Parathyroid adenoma (tissue), 2 donors: Measurements from ENCODE around the gene ABHD12.
A peak's percentile ranks its signal among the peaks of the same experiment; 100 is the strongest.
"Not testable (repeated sequence)": the region's sequence is repeated elsewhere in the genome, so short reads cannot be mapped to it uniquely, and the experiment has no call there.

Experiments used
- H2AFZ ChIP-seq: fragments of 300-600 bp; sonication (generic); one replicate; pipeline ENCODE4 v1.7.0; 2017; ENCODE audit warnings: antibody characterized with exemption, mild to moderate bottlenecking
- H3K27ac ChIP-seq: fragments of 300-600 bp; sonication (generic); one replicate; pipeline ENCODE4 v1.7.0; 2017
- H3K27me3 ChIP-seq: fragments of 300-600 bp; sonication (generic); one replicate; pipeline ENCODE4 v1.7.0; 2017; ENCODE audit warnings: low read length; ENCODE audit not compliant: control insufficient read depth, insufficient read depth
- H3K36me3 ChIP-seq: fragments of 300-600 bp; sonication (generic); one replicate; pipeline ENCODE4 v1.7.0; 2017; ENCODE audit warnings: low read length; ENCODE audit not compliant: control insufficient read depth, insufficient read depth
- H3K4me1 ChIP-seq: fragments of 300-600 bp; sonication (generic); one replicate; pipeline ENCODE4 v1.7.0; 2017; ENCODE audit warnings: control low read depth
- H3K4me2 ChIP-seq: fragments of 300-600 bp; sonication (generic); one replicate; pipeline ENCODE4 v1.7.0; 2017; ENCODE audit warnings: low read length
- H3K4me3 ChIP-seq: fragments of 300-600 bp; sonication (generic); one replicate; pipeline ENCODE4 v1.7.0; 2017; ENCODE audit warnings: low read depth, low read length
- H3K79me2 ChIP-seq: fragments of 300-600 bp; sonication (generic); one replicate; pipeline ENCODE4 v1.7.0; 2017; ENCODE audit warnings: control low read depth
- H3K9ac ChIP-seq: fragments of 300-600 bp; sonication (generic); one replicate; pipeline ENCODE4 v1.7.0; 2017; ENCODE audit warnings: mild to moderate bottlenecking
- H3K9me3 ChIP-seq: fragments of 300-600 bp; sonication (generic); one replicate; pipeline ENCODE4 v1.7.0; 2017; ENCODE audit warnings: low read length; ENCODE audit not compliant: control insufficient read depth
- CTCF ChIP-seq: fragments of 300-600 bp; sonication (generic); IDR thresholded peaks from one replicate; pipeline ENCODE4 v1.7.0; 2017; ENCODE audit warnings: antibody characterized with exemption, mild to moderate bottlenecking
- donor health status: primary hyperparathyroidism.

The ABHD12 gene

GRCh38 chr20:25407311-25408169 is 16.9 kb upstream of the ABHD12 start, which contains the start of gene GINS1:
Gene GINS1, plus strand, starts transcription at chr20:25407673. Its CDS starts 148 bp downstream, at chr20:25407821.
- Histone ChIP-seq H3K79me2 (no peaks in the 10 kb centered on the region), H3K9ac (no peak within 1 kb of the TSS), H3K9me3 (no peaks in the 10 kb centered on the region), H3K36me3 (no peaks in the 10 kb centered on the region), H3K4me3 (peak within 1 kb of the TSS; percentile 73), H3K4me2 (peak within 1 kb of the TSS; percentile 95), H3K27me3 (no peaks in the 10 kb centered on the region), H3K27ac (peak within 1 kb of the TSS; percentile 50), H3K4me1 (peaks cover 7% of the 10 kb centered on the region), H2AFZ (peak within 1 kb of the TSS; percentile 80)
- TF ChIP-seq CTCF, result no peak

- Histone ChIP-seq H3K4me2 (no peak overlapping the region), H3K4me1 (no peaks in the 10 kb centered on the region), H2AFZ (no peak overlapping the region), H3K9ac (no peak overlapping the region), H3K79me2 (no peaks in the 10 kb centered on the region), H3K36me3 (no peaks in the 10 kb centered on the region), H3K4me3 (no peak overlapping the region), H3K27ac (no peak overlapping the region), H3K27me3 (no peaks in the 10 kb centered on the region), H3K9me3 (no peaks in the 10 kb centered on the region)
- no peak for TF ChIP-seq CTCF
These were observed 11.9 kb upstream of the ABHD12 start for GRCh38 chr20:25402583-25402982.

- not testable (repeated sequence) for H3K27ac ChIP-seq, H3K36me3 ChIP-seq, H3K9me3 ChIP-seq, H3K4me1 ChIP-seq, H3K9ac ChIP-seq, H3K4me2 ChIP-seq, H3K79me2 ChIP-seq, H3K4me3 ChIP-seq, H2AFZ ChIP-seq, H3K27me3 ChIP-seq
These were observed 9.7 kb upstream of the ABHD12 start for GRCh38 chr20:25400291-25400732.

- Histone ChIP-seq H3K36me3 (no peaks in the 10 kb centered on the region), H3K27ac (no peak overlapping the region), H3K4me1 (no peaks in the 10 kb centered on the region), H2AFZ (no peak overlapping the region), H3K4me2 (no peak overlapping the region), H3K9me3 (no peaks in the 10 kb centered on the region), H3K4me3 (no peak overlapping the region), H3K9ac (no peak overlapping the region), H3K27me3 (no peaks in the 10 kb centered on the region), H3K79me2 (no peaks in the 10 kb centered on the region)
- TF ChIP-seq CTCF, result peak; percentile 65
These were observed 8.4 kb upstream of the ABHD12 start for GRCh38 chr20:25399037-25399430.

- Histone ChIP-seq H3K4me2 (no peak overlapping the region), H3K36me3 (no peaks in the 10 kb centered on the region), H3K4me1 (no peaks in the 10 kb centered on the region), H3K79me2 (no peaks in the 10 kb centered on the region), H3K9ac (no peak overlapping the region), H2AFZ (no peak overlapping the region), H3K4me3 (no peak overlapping the region), H3K27me3 (no peaks in the 10 kb centered on the region), H3K9me3 (no peaks in the 10 kb centered on the region), H3K27ac (no peak overlapping the region)
- no peak for TF ChIP-seq CTCF
These were observed 7.9 kb upstream of the ABHD12 start for GRCh38 chr20:25398376-25399036.
